Activated CD4-positive, alpha-beta T cell treated with anti-CD3 and anti-CD28 coated beads, Interleukin-2, amount 10 ng/mL, durations not matched to agents 7 days and 5 days (primary cell): Measurements from ENCODE around the gene GATA2. TPM values are rescaled to one million over a fixed set of nuclear protein-coding genes. Genes with fewer than 3 reads are reported as not detected.

ENCODE experiments used
- CTCF ChIA-PET: fragments of 350-600 bp; sonication (Branson Sonifier 250); formaldehyde crosslinking; loops from one replicate; lab custom pipeline; 2021; ENCODE audit warnings: antibody characterized with exemption; lab: Charles Lee
- POLR2A ChIA-PET: fragments of 350-600 bp; sonication (Branson Sonifier 250); formaldehyde crosslinking; loops from one replicate; lab custom pipeline; 2021; ENCODE audit warnings: antibody characterized with exemption; lab: Charles Lee
- DNase-seq: peaks from one replicate; pipeline ENCODE4 v3.0.0-alpha.2; 2020
- H3K27ac Mint-ChIP-seq: one replicate; pipeline ENCODE4 v1.8.0; 2021; ENCODE audit warnings: mild to moderate bottlenecking, moderate library complexity, mixed read lengths
- H3K27me3 Mint-ChIP-seq: one replicate; pipeline ENCODE4 v1.8.0; 2021; ENCODE audit warnings: mixed read lengths
- H3K36me3 Mint-ChIP-seq: one replicate; pipeline ENCODE4 v1.8.0; 2021; ENCODE audit warnings: low read depth, mixed read lengths
- H3K4me1 Mint-ChIP-seq: one replicate; pipeline ENCODE4 v1.8.0; 2021; ENCODE audit warnings: mixed read lengths
- H3K4me3 Mint-ChIP-seq: one replicate; pipeline ENCODE4 v1.8.0; 2021; ENCODE audit warnings: mild to moderate bottlenecking, moderate library complexity, mixed read lengths
- H3K9me3 Mint-ChIP-seq: one replicate; pipeline ENCODE4 v1.8.0; 2021; ENCODE audit warnings: mixed read lengths
- total RNA-seq, 2 experiments: library from RNA; stranded (reverse); gene quantifications; one replicate each; pipeline ENCODE4 v1.2.3, GENCODE V29; 2021

The GATA2 gene
- not detected for total RNA-seq

DNA sequence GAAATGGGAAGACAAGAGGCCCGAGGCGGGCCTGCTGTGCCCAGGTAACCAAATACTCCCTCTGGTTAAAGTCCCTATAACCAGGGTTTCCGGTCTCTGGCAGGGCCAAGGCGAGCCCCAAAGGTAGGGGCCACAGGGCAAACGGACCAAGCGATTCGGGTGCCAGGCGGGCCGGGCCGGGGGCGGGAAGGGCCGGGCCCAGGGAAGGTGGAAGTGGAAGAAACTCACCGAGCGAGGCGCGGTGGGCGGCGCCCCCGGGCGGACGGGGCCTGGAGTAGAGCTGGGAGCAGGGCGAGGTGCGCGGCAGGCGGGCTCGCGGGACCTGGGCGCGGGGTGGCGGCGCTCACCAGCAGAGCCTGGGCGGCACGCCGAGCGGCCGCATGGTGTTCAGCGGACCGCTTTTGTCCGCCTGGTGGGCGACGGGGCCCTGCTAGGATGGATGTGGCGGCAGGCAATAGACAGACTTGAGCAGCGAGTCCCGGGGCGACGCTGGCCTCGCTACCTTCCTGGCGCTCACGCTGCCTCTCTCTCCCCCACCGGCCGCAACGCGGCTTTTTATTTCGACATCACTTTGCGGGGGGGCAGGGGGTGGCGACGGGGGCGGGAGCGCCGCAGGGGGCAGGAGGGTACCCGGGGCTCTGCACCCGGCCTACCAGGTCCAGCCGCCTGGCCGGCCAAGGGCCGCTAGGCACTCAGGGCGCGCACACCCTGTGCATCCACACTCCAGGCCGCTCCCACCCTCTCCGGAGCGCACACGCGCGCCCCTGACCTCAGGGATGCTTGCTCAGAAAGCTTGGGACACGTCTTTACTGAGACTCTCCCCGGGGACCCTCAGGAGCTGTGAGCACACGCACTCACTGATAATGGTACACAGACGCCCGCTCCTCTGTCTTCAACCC, at the start of gene GATA2:
TSS of gene GATA2 (minus strand) at position 531 of the 899 bp plus-strand sequence. CDS start 6,170 bp downstream, outside the sequence.
- H3K4me3 Mint-ChIP-seq, result no peak within 1 kb of the TSS
- no peak for DNase-seq
- CTCF ChIA-PET, result interaction anchor here (0.8 to 1.7 kb wide), 3 partner anchors 63 to 67 kb away, joined by 3 to 5 read pairs (median 3); no protein-coding TSS in a partner anchor

DNA sequence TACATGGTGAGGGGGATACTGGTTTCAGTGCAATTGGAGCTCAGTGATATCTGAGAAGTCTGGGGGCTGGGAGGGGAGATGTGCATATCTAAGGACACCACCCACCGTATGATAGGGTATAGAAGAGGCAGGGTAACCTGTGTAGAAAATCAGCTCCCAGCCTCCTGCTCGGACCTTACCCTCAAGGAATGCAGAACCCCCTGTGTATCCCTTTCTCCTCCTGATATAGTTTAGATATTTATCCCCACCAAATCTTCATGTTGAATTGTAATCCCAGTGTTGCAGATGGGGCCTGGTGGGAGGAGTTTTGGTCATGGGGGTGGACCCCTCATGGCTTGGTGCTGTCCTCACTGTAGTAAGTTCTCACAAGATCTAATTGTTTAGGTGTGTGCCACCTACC, 48.2 kb upstream of the GATA2 start:
- CTCF ChIA-PET, result no interaction called here
- POLR2A ChIA-PET, result no interaction called here
- H3K9me3 Mint-ChIP-seq, result peaks cover 3% of the 10 kb centered on the region
- H3K36me3 Mint-ChIP-seq, result no peaks in the 10 kb centered on the region
- H3K4me3 Mint-ChIP-seq, result no peak overlapping the region
- H3K27ac Mint-ChIP-seq, result no peak overlapping the region
- H3K27me3 Mint-ChIP-seq, result peaks cover 46% of the 10 kb centered on the region
- no peaks in the 10 kb centered on the region for H3K4me1 Mint-ChIP-seq
- no peak for DNase-seq

More for the DNA sequence above, at the start of gene GATA2:
- peaks cover 72% of the 10 kb centered on the region for H3K27me3 Mint-ChIP-seq
- peaks cover 17% of the 10 kb centered on the region for H3K4me1 Mint-ChIP-seq
- POLR2A ChIA-PET, result no interaction called here
- no peaks in the 10 kb centered on the region for H3K36me3 Mint-ChIP-seq
- H3K27ac Mint-ChIP-seq, result peak within 1 kb of the TSS; percentile 57
- no peaks in the 10 kb centered on the region for H3K9me3 Mint-ChIP-seq

- ChIA-PET CTCF (no interaction called here), POLR2A (no interaction called here)
- no peak overlapping the region for H3K4me3 Mint-ChIP-seq
- H3K9me3 Mint-ChIP-seq, result peaks cover 3% of the 10 kb centered on the region
- no peak overlapping the region for H3K27ac Mint-ChIP-seq
- no peaks in the 10 kb centered on the region for H3K36me3 Mint-ChIP-seq
- no peaks in the 10 kb centered on the region for H3K4me1 Mint-ChIP-seq
- H3K27me3 Mint-ChIP-seq, result peaks cover 64% of the 10 kb centered on the region
- no peak for DNase-seq
These were observed 46.4 kb upstream of the GATA2 start for GRCh38 chr3:128539376-128539775.

GRCh38 chr3:128537091-128537703, 44.2 kb upstream of the GATA2 start:
- no peak for DNase-seq
- Mint-ChIP-seq H3K4me3 (no peak overlapping the region), H3K9me3 (no peaks in the 10 kb centered on the region), H3K4me1 (no peaks in the 10 kb centered on the region), H3K27ac (no peak overlapping the region), H3K36me3 (no peaks in the 10 kb centered on the region), H3K27me3 (peaks cover 65% of the 10 kb centered on the region)
- ChIA-PET POLR2A (no interaction called here), CTCF (no interaction called here)

DNA sequence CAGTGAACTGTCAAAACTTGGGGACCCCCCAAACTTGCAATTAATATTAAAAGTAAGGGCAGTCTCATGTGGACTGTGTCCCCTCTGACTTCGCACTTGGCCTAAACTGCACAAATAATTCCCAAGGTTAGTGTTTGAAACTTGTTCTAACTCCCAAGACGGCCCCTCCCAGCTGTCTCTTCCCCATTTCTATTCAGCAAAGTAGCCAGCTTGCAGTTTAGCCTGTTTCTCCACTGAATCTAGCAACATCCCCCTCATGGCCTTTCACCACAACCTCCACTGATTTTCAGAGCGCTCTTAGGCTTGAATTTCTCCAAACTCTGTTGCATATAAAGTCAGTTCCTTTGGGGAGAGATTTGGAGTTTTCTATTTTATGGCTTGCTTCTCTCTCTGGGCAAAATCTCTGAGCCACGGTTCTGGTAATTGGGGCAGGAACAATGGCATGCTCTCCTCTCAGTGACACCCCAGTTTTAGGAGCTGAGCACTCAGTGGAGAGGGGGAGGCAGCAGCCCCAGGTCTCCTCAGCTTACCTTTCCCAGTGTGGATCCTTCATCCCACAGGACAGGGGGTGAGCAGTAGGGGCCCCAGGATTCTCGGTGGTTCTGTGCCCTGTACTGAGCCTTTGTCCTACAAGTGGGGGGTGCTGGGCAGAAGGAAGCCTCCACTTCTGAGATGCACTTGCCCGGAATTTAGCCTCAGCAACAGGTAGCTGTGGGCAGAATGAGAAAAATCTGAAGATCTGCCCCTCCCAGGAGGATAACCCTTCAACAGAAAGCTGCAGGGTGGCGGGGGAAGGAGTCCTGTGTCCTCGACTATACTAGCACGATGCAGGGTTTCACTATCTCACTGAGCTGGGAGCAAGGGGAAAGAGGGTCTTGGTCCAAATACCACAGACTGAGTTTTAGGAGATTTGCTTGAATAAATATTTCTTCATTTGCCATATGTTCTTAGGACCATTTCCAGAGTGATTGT, 39.3 kb upstream of the GATA2 start:
- Mint-ChIP-seq H3K27me3 (peaks cover 68% of the 10 kb centered on the region), H3K36me3 (no peaks in the 10 kb centered on the region), H3K9me3 (no peaks in the 10 kb centered on the region), H3K4me3 (no peak overlapping the region), H3K27ac (no peak overlapping the region), H3K4me1 (no peaks in the 10 kb centered on the region)
- POLR2A ChIA-PET, result no interaction called here
- CTCF ChIA-PET, result interaction anchor here (0.6 to 1.5 kb wide), 2 partner anchors 9 to 239 kb away, joined by 3 read pairs; no protein-coding TSS in a partner anchor
- DNase-seq, result no peak

GRCh38 chr3:128524374-128525299, 31.6 kb upstream of the GATA2 start:
- peaks cover 37% of the 10 kb centered on the region for H3K27me3 Mint-ChIP-seq
- H3K4me1 Mint-ChIP-seq, result no peaks in the 10 kb centered on the region
- no peak overlapping the region for H3K4me3 Mint-ChIP-seq
- no peak overlapping the region for H3K27ac Mint-ChIP-seq
- ChIA-PET POLR2A (no interaction called here), CTCF (no interaction called here)
- DNase-seq, result no peak
- H3K9me3 Mint-ChIP-seq, result no peaks in the 10 kb centered on the region
- H3K36me3 Mint-ChIP-seq, result no peaks in the 10 kb centered on the region

DNA sequence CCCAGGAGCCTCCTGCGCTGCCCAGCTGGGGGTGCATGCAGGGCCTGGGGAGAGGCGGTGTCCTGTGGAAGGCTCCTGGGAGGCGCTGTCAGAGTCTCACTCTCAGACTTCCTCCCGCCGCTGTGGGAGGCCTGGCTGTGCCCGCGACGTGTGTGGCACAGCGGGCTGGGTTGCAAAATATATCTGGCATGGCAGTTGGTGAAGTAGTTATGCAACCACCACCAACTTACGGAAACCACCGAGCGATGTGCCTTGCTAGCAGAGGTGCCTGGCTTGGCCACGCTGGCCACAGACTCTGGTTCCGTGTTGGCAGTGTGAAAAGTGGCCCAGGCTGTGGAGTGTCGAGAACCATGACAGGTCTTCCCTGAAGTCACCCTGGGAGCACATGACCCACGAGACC, 30.6 kb upstream of the GATA2 start:
- no peaks in the 10 kb centered on the region for H3K4me1 Mint-ChIP-seq
- H3K27ac Mint-ChIP-seq, result no peak overlapping the region
- CTCF ChIA-PET, result interaction anchor here (1.0 kb wide), 1 partner anchor 9 kb away, joined by 3 read pairs; no protein-coding TSS in a partner anchor
- POLR2A ChIA-PET, result no interaction called here
- H3K9me3 Mint-ChIP-seq, result no peaks in the 10 kb centered on the region
- H3K27me3 Mint-ChIP-seq, result peaks cover 34% of the 10 kb centered on the region
- DNase-seq, result no peak
- H3K4me3 Mint-ChIP-seq, result no peak overlapping the region
- no peaks in the 10 kb centered on the region for H3K36me3 Mint-ChIP-seq

DNA sequence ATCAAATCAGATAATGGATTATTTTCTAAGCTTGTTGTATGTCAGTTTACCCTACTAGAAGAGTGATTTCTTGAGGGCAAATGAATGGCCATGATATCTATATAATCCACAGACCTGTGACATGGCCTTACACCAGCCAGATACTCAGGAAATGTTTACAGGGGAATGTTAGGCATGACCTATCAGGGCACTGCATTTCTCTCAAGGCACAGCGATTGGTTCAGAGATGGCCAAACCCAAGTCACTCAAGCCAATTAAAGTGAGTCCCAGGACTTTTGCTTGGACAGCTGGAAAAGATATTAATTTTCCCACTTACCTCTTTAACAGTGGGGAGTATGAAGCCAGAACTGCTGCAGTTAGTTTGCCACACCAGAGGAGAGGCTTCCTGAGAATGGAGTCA, 28.7 kb upstream of the GATA2 start:
- Mint-ChIP-seq H3K36me3 (no peaks in the 10 kb centered on the region), H3K9me3 (no peaks in the 10 kb centered on the region), H3K4me1 (no peaks in the 10 kb centered on the region)

GRCh38 chr3:128518587-128519490, 25.8 kb upstream of the GATA2 start:
- CTCF ChIA-PET, result no interaction called here

More for the DNA sequence above, 28.7 kb upstream of the GATA2 start:
- no peak for DNase-seq
- ChIA-PET CTCF (no interaction called here), POLR2A (no interaction called here)
- H3K4me3 Mint-ChIP-seq, result no peak overlapping the region
- H3K27me3 Mint-ChIP-seq, result peaks cover 24% of the 10 kb centered on the region
- H3K27ac Mint-ChIP-seq, result no peak overlapping the region

GRCh38 chr3:128517648-128518047, 24.6 kb upstream of the GATA2 start:
- Mint-ChIP-seq H3K9me3 (peaks cover 9% of the 10 kb centered on the region), H3K27ac (no peak overlapping the region), H3K4me3 (no peak overlapping the region), H3K36me3 (no peaks in the 10 kb centered on the region), H3K4me1 (no peaks in the 10 kb centered on the region), H3K27me3 (peaks cover 39% of the 10 kb centered on the region)
- ChIA-PET POLR2A (no interaction called here), CTCF (no interaction called here)
- DNase-seq, result no peak

More at GRCh38 chr3:128518587-128519490, 25.8 kb upstream of the GATA2 start:
- Mint-ChIP-seq H3K4me3 (no peak overlapping the region), H3K4me1 (no peaks in the 10 kb centered on the region), H3K27me3 (peaks cover 33% of the 10 kb centered on the region), H3K9me3 (peaks cover 4% of the 10 kb centered on the region), H3K27ac (no peak overlapping the region), H3K36me3 (no peaks in the 10 kb centered on the region)
- no peak for DNase-seq
- POLR2A ChIA-PET, result no interaction called here

GRCh38 chr3:128515967-128516366, 23.0 kb upstream of the GATA2 start:
- H3K27ac Mint-ChIP-seq, result no peak overlapping the region
- H3K9me3 Mint-ChIP-seq, result peaks cover 9% of the 10 kb centered on the region
- ChIA-PET CTCF (no interaction called here), POLR2A (no interaction called here)
- no peak for DNase-seq
- H3K4me1 Mint-ChIP-seq, result no peaks in the 10 kb centered on the region
- H3K27me3 Mint-ChIP-seq, result peaks cover 40% of the 10 kb centered on the region
- H3K36me3 Mint-ChIP-seq, result no peaks in the 10 kb centered on the region
- no peak overlapping the region for H3K4me3 Mint-ChIP-seq
